Endothelial cell of umbilical vein (primary cell): ENCODE data around the gene ANKH.

Experiments used
- CTCF ChIP-seq, 2 donors: IDR thresholded peaks; 1 replicate in 1 of 2; 2 replicates in 1 of 2; pipeline ENCODE4 v1.5.1; 2011; ENCODE audit warnings: low read length in 2 of 2, mild to moderate bottlenecking in 2 of 2, moderate library complexity in 2 of 2, control low read depth in 1 of 2, inconsistent platforms in 1 of 2, low read depth in 1 of 2; ENCODE audit not compliant: insufficient read depth in 1 of 2; ENCODE audit errors: extremely low read depth in 1 of 2
- EZH2 ChIP-seq: IDR thresholded peaks from 2 replicates; pipeline ENCODE4 v1.6.1; 2012; ENCODE audit warnings: borderline replicate concordance, low read depth, mild to moderate bottlenecking, moderate library complexity, low read length, inconsistent platforms; ENCODE audit not compliant: severe bottlenecking
- GATA2 ChIP-seq: IDR thresholded peaks from 2 replicates; pipeline ENCODE4 v1.7.0; 2011; ENCODE audit warnings: low read depth, mild to moderate bottlenecking, moderate library complexity, mixed read lengths, low read length; ENCODE audit not compliant: insufficient read length, insufficient read depth
- JUN ChIP-seq: IDR thresholded peaks from 2 replicates; pipeline ENCODE4 v1.6.1; 2011; ENCODE audit warnings: borderline replicate concordance, low read depth; ENCODE audit not compliant: insufficient read length, insufficient read depth
- MAX ChIP-seq: IDR thresholded peaks from 2 replicates; pipeline ENCODE4 v1.6.1; 2011; ENCODE audit not compliant: insufficient read depth, insufficient read length
- MYC ChIP-seq: IDR thresholded peaks from one replicate; pipeline ENCODE4 v1.6.1; 2011; ENCODE audit warnings: mild to moderate bottlenecking, low read depth, low read length
- POLR2A ChIP-seq: IDR thresholded peaks from 2 replicates; pipeline ENCODE4 v1.6.1; 2012; ENCODE audit warnings: low read depth, mild to moderate bottlenecking, control low read depth, low read length
- POLR2AphosphoS5 ChIP-seq: IDR thresholded peaks from 2 replicates; pipeline ENCODE4 v1.6.1; 2012; ENCODE audit warnings: low read depth, mild to moderate bottlenecking, control low read depth, low read length, moderate library complexity; ENCODE audit not compliant: insufficient read depth

DNA sequence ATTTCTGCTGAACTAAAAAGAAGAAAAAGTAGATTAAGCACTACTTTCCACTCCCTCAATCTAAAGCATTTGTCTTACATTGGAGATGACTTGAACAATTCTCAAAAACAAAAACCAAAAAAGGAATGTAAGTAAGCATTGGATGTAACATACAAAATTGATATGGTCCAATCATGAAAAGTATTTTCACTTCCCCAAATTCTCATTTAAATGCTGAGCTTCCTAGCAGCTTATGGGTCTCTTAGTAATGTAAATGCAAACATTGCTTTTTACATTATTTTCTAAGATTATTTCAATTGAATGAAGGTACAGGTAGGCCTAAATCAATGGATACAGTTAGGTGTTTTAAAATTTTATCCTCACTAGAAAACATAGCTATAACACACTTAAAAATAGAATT is 20.0 kb downstream of the ANKH start:
- TF ChIP-seq CTCF (IDR thresholded peaks at IDR 0.05; ENCODE audit: extremely low read depth in 1 of 2, insufficient read depth in 1 of 2, low read depth in 1 of 2, low read length in 2 of 2): no peak
- TF ChIP-seq EZH2: no peak
- no peak for TF ChIP-seq POLR2AphosphoS5
- no peak for TF ChIP-seq POLR2A
- TF ChIP-seq JUN: no peak
- TF ChIP-seq MYC: no peak
- TF ChIP-seq MAX: no peak
- TF ChIP-seq GATA2: no peak
